ENCODE results near the gene PIEZO1.

PIEZO1 gene

GRCh38 chr16:88732172-88732960 lies 52.7 kb downstream of the PIEZO1 start:
- no peak for TF ChIP-seq ZNF274 (IDR thresholded peaks at IDR 0.05; ENCODE audit: low read depth, low read length)
- no peak overlapping the region for H3K4me3 ChIP-seq (ENCODE audit: low read length)

- TF ChIP-seq ZNF274 (IDR thresholded peaks at IDR 0.05; ENCODE audit: low read depth, low read length), result no peak
- no peak overlapping the region for H3K4me3 ChIP-seq (ENCODE audit: low read length)
These were observed 53.3 kb downstream of the PIEZO1 start for GRCh38 chr16:88731699-88732098.

- no peak overlapping the region for H3K4me3 ChIP-seq (ENCODE audit: low read length)
- TF ChIP-seq ZNF274 (IDR thresholded peaks at IDR 0.05; ENCODE audit: low read depth, low read length), result no peak
These were observed 54.1 kb downstream of the PIEZO1 start for GRCh38 chr16:88730632-88731607.

- no peak overlapping the region for H3K4me3 ChIP-seq (ENCODE audit: low read length)
- TF ChIP-seq ZNF274 (IDR thresholded peaks at IDR 0.05; ENCODE audit: low read depth, low read length), result no peak
These were observed 57.1 kb downstream of the PIEZO1 start for GRCh38 chr16:88727871-88728270.

GRCh38 chr16:88726981-88727380 lies 58.0 kb downstream of the PIEZO1 start:
- H3K4me3 ChIP-seq (ENCODE audit: low read length), result no peak overlapping the region
- no peak for TF ChIP-seq ZNF274 (IDR thresholded peaks at IDR 0.05; ENCODE audit: low read depth, low read length)

- no peak overlapping the region for H3K4me3 ChIP-seq (ENCODE audit: low read length)
- TF ChIP-seq ZNF274 (IDR thresholded peaks at IDR 0.05; ENCODE audit: low read depth, low read length), result no peak
These were observed 58.6 kb downstream of the PIEZO1 start for GRCh38 chr16:88726408-88726749.

GRCh38 chr16:88725609-88726407 lies 59.2 kb downstream of the PIEZO1 start:
- no peak overlapping the region for H3K4me3 ChIP-seq (ENCODE audit: low read length)
- TF ChIP-seq ZNF274 (IDR thresholded peaks at IDR 0.05; ENCODE audit: low read depth, low read length), result no peak

- no peak for TF ChIP-seq ZNF274 (IDR thresholded peaks at IDR 0.05; ENCODE audit: low read depth, low read length)
- no peak overlapping the region for H3K4me3 ChIP-seq (ENCODE audit: low read length)
These were observed 60.0 kb downstream of the PIEZO1 start for GRCh38 chr16:88724855-88725555.

GRCh38 chr16:88723911-88724310 lies 61.1 kb downstream of the PIEZO1 start:
- no peak for TF ChIP-seq ZNF274 (IDR thresholded peaks at IDR 0.05; ENCODE audit: low read depth, low read length)
- H3K4me3 ChIP-seq (ENCODE audit: low read length), result no peak overlapping the region

GRCh38 chr16:88723507-88723887 lies 61.5 kb downstream of the PIEZO1 start:
- TF ChIP-seq ZNF274 (IDR thresholded peaks at IDR 0.05; ENCODE audit: low read depth, low read length), result no peak
- H3K4me3 ChIP-seq (ENCODE audit: low read length), result no peak overlapping the region

GRCh38 chr16:88722784-88723506 lies 62.1 kb downstream of the PIEZO1 start:
- no peak for TF ChIP-seq ZNF274 (IDR thresholded peaks at IDR 0.05; ENCODE audit: low read depth, low read length)
- H3K4me3 ChIP-seq (ENCODE audit: low read length), result no peak overlapping the region

GRCh38 chr16:88721815-88722755 lies 62.9 kb downstream of the PIEZO1 start:
- no peak overlapping the region for H3K4me3 ChIP-seq (ENCODE audit: low read length)
- no peak for TF ChIP-seq ZNF274 (IDR thresholded peaks at IDR 0.05; ENCODE audit: low read depth, low read length)
